ENCODE measurements around the gene C6orf62. TPM values are rescaled to one million over a fixed set of nuclear protein-coding genes. Genes with fewer than 3 reads are reported as not detected.
"Not testable (repeated sequence)": the region's sequence is repeated elsewhere in the genome, so short reads cannot be mapped to it uniquely, and the experiment has no call there.

The C6orf62 gene
- total RNA-seq, 1 donor from 2014 or later = 63.0 TPM

- ATAC-seq = no peak
Measured at GRCh38 chr6:24696097-24696496, 22.9 kb downstream of the C6orf62 start.

- peak; percentile 83 for ATAC-seq
Measured at GRCh38 chr6:24695635-24696034, 23.3 kb downstream of the C6orf62 start.

GRCh38 chr6:24694198-24694597 lies 24.8 kb downstream of the C6orf62 start:
- no peak for ATAC-seq

- ATAC-seq = peak; percentile 11
Measured at GRCh38 chr6:24692848-24693592, 25.9 kb downstream of the C6orf62 start.

GRCh38 chr6:24692415-24692814 lies 26.5 kb downstream of the C6orf62 start:
- no peak for ATAC-seq

GRCh38 chr6:24692003-24692402 lies 27.0 kb downstream of the C6orf62 start:
- ATAC-seq = no peak

- no peak for ATAC-seq
Measured at GRCh38 chr6:24691550-24691949, 27.4 kb downstream of the C6orf62 start.

- ATAC-seq = no peak
Measured at GRCh38 chr6:24690593-24690992, 28.4 kb downstream of the C6orf62 start.

GRCh38 chr6:24689964-24690363 lies 29.0 kb downstream of the C6orf62 start:
- ATAC-seq = no peak

GRCh38 chr6:24686946-24687345 lies 32.0 kb downstream of the C6orf62 start:
- ATAC-seq = no peak

- ATAC-seq = no peak
Measured at GRCh38 chr6:24686408-24686807, 32.5 kb downstream of the C6orf62 start.

- no peak for ATAC-seq
Measured at GRCh38 chr6:24683297-24684296, 35.4 kb downstream of the C6orf62 start.

- no peak for ATAC-seq
Measured at GRCh38 chr6:24680582-24680981, 38.4 kb downstream of the C6orf62 start.

- ATAC-seq = not testable (repeated sequence)
Measured at GRCh38 chr6:24678792-24679352, 40.1 kb downstream of the C6orf62 start.

- no peak for ATAC-seq
Measured at GRCh38 chr6:24673625-24674024, 45.3 kb downstream of the C6orf62 start.

- ATAC-seq = no peak
Measured at GRCh38 chr6:24672620-24673182, 46.3 kb downstream of the C6orf62 start.

- not testable (repeated sequence) for ATAC-seq
Measured at GRCh38 chr6:24671077-24671476, 47.9 kb downstream of the C6orf62 start.

- not testable (repeated sequence) for ATAC-seq
Measured at GRCh38 chr6:24670492-24670891, 48.5 kb downstream of the C6orf62 start.

GRCh38 chr6:24668997-24669361 lies 50.0 kb downstream of the C6orf62 start:
- ATAC-seq = no peak

GRCh38 chr6:24668066-24668996 lies 50.6 kb downstream of the C6orf62 start:
- ATAC-seq = not testable (repeated sequence)

- ATAC-seq = peak; percentile 6
Measured at GRCh38 chr6:24667378-24667803, 51.6 kb downstream of the C6orf62 start.

Measured in esophagus mucosa (tissue), 1 donor.